ENCODE measurements around the gene CAV3. TPM values are rescaled to one million over a fixed set of nuclear protein-coding genes. Genes with fewer than 3 reads are reported as not detected.
A peak's percentile ranks its signal among the peaks of the same experiment; 100 is the strongest.

Gene CAV3
- total and polyA plus RNA-seq, 8 donors, result 0.08 to 0.73 TPM; not detected in 6

DNA sequence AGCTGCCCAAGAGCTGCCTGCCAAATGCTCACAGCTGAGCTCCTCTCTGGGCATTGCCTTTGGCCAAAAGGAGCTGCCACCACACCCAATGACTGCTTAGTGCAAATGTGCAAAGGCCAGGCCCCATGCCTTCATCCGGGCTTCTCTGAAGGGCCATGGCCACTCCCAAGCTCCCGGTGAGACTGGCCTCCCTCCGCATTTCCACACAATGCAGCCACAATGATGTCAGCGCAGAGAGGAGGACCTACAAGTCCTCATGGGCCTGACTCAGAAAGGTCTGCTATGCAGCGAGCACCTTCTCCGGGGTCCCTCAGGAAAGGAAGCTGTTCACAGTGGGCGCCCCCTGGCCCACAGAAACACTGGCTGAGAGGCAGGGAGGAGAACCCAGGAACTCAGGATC, 23.1 kb downstream of the CAV3 start:
- no peaks in the 10 kb centered on the region for H3K4me1 ChIP-seq
- 70 to 83% (median 79%) methylated on average over 6 to 7 of the region's 7 CpGs for WGBS, 5 donors
- intact Hi-C loops (cut with DNase I; ENCODE audit: low total_unique reads), result no loop called here
- no peaks in the 10 kb centered on the region for H3K36me3 ChIP-seq
- peak in 1 of 2 donors; percentile 26 for DNase-seq
- H3K27me3 ChIP-seq, result no peaks in the 10 kb centered on the region
- H3K4me3 ChIP-seq, result no peak overlapping the region
- H3K27ac ChIP-seq, result no peak overlapping the region
- TF ChIP-seq, protein P1, sequence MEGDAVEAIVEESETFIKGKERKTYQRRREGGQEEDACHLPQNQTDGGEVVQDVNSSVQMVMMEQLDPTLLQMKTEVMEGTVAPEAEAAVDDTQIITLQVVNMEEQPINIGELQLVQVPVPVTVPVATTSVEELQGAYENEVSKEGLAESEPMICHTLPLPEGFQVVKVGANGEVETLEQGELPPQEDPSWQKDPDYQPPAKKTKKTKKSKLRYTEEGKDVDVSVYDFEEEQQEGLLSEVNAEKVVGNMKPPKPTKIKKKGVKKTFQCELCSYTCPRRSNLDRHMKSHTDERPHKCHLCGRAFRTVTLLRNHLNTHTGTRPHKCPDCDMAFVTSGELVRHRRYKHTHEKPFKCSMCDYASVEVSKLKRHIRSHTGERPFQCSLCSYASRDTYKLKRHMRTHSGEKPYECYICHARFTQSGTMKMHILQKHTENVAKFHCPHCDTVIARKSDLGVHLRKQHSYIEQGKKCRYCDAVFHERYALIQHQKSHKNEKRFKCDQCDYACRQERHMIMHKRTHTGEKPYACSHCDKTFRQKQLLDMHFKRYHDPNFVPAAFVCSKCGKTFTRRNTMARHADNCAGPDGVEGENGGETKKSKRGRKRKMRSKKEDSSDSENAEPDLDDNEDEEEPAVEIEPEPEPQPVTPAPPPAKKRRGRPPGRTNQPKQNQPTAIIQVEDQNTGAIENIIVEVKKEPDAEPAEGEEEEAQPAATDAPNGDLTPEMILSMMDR (IDR thresholded peaks at IDR 0.05), result no peak
- TF ChIP-seq EP300 (IDR thresholded peaks at IDR 0.05), result no peak
- TF ChIP-seq POLR2AphosphoS5 (IDR thresholded peaks at IDR 0.05), result no peak
- H3K9me3 ChIP-seq, result no peaks in the 10 kb centered on the region

DNA sequence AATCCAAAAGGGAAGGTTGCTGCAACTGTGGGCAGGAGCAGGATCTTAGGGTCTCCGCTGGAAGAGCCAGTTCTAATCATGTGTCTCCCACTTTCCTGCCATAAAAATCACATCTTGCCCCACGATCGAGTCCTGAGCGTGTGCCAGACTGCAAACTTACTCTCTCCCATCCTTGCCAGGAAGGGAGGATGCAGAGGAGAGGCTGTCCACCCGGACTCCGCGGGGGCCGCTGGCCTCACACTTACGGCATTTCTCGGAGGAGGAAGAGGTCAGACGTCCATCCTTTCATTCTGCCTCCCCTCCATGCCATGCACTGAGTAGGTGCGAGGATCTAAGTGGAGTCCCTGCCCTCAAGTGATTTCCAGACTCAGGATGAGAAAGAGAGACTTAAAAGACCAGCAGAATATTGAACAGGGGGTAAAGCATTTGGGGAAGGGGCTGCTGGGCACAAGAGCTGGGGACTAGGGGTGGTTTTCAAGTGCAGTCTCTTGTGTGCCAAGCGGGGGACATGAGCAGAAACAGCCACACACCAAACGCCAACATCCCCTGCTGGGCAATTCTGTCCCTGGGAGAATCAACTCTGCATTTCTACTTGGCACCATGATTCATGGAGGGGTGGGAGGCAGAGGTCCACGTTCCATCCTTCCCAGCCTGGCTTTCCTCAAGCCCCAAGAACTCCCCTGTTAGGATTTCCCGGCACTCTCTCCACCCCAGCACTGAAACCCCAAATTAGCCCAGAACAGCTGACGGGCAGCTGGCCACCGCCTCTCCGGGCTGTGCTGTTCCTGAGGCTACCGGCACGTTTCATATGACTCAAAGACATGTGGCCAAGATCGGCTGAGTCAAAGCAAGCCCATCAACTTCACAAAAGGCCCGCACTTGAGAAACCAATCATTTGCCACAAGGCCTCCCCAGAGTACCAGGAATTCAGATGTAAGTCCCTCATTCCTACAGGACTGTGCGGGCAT, 24.2 kb downstream of the CAV3 start:
- H3K36me3 ChIP-seq, result no peaks in the 10 kb centered on the region
- intact Hi-C loops (cut with DNase I; ENCODE audit: low total_unique reads), result no loop called here
- no peaks in the 10 kb centered on the region for H3K4me1 ChIP-seq
- no peaks in the 10 kb centered on the region for H3K27me3 ChIP-seq
- DNase-seq, result no peak
- no peak overlapping the region for H3K4me3 ChIP-seq
- no peaks in the 10 kb centered on the region for H3K9me3 ChIP-seq
- 83 to 90% (median 87%) methylated on average over 23 to 24 of the region's 24 CpGs for WGBS, 5 donors
- TF ChIP-seq EP300 (IDR thresholded peaks at IDR 0.05) (no peak), POLR2A (IDR thresholded peaks at IDR 0.05) (no peak)
- TF ChIP-seq, protein P1 (IDR thresholded peaks at IDR 0.05), result no peak
- H3K27ac ChIP-seq, result no peak overlapping the region

GRCh38 chr3:8759038-8759707, 25.6 kb downstream of the CAV3 start:
- intact Hi-C loops (cut with DNase I; ENCODE audit: low total_unique reads), result no loop called here
- 81 to 94% (median 91%) methylated on average over 7 of the region's 7 CpGs for WGBS, 5 donors
- no peak overlapping the region for H3K4me3 ChIP-seq

GRCh38 chr3:8760091-8760490, 26.5 kb downstream of the CAV3 start:
- Histone ChIP-seq H3K4me1 (no peaks in the 10 kb centered on the region), H3K4me3 (no peak overlapping the region), H3K36me3 (no peaks in the 10 kb centered on the region), H3K27me3 (no peaks in the 10 kb centered on the region), H3K9me3 (no peaks in the 10 kb centered on the region), H3K27ac (no peak overlapping the region)
- intact Hi-C loops (cut with DNase I; ENCODE audit: low total_unique reads), result no loop called here
- no peak for TF ChIP-seq POLR2A (IDR thresholded peaks at IDR 0.05)
- TF ChIP-seq, protein P1 (IDR thresholded peaks at IDR 0.05), result no peak
- no peak for TF ChIP-seq EP300 (IDR thresholded peaks at IDR 0.05)
- no peak for TF ChIP-seq POLR2AphosphoS5 (IDR thresholded peaks at IDR 0.05)
- WGBS, 5 donors, result 89 to 98% (median 89%) methylated on average over 5 of the region's 5 CpGs
- DNase-seq, result no peak

More at GRCh38 chr3:8759038-8759707, 25.6 kb downstream of the CAV3 start:
- Histone ChIP-seq H3K27me3 (no peaks in the 10 kb centered on the region), H3K4me1 (no peaks in the 10 kb centered on the region), H3K9me3 (no peaks in the 10 kb centered on the region), H3K27ac (no peak overlapping the region), H3K36me3 (no peaks in the 10 kb centered on the region)
- TF ChIP-seq POLR2AphosphoS5 (IDR thresholded peaks at IDR 0.05) (no peak), EP300 (IDR thresholded peaks at IDR 0.05) (no peak), POLR2A (IDR thresholded peaks at IDR 0.05) (no peak)
- TF ChIP-seq, protein P1 (IDR thresholded peaks at IDR 0.05), result no peak
- no peak for DNase-seq

Measured in stomach (tissue), 9 donors.